HepG2 (cell line): ENCODE measurements around the gene HHLA2. TPM values are rescaled to one million over a fixed set of nuclear protein-coding genes. Genes with fewer than 3 reads are reported as not detected.

Experiments
- ATAC-seq: fragments of 200-7000 bp; cut with Tn5 transposase; 3 replicates; pipeline ENCODE4 v1.9.1; 2020; ENCODE audit warnings: mild to moderate bottlenecking, moderate library complexity
- BruUV-seq: library from RNA; stranded (reverse); fragments of 400-500 nt; replicated peaks from 2 replicates; lab custom pipeline; 2021; lab: Mats Ljungman, UMichigan
- CTCF ChIA-PET: fragments of 300-600 bp; formaldehyde crosslinking; extraction: SDS; loops from one replicate; lab custom pipeline; 2021; ENCODE audit warnings: low total read pairs, inconsistent platforms, low intra/inter-chr PET ratio; lab: Yijun Ruan, JAX
- POLR2A ChIA-PET: fragments of 350-600 bp; sonication (Branson Sonifier 250); formaldehyde crosslinking; loops from one replicate; lab custom pipeline; 2020; ENCODE audit warnings: antibody characterized with exemption, inconsistent platforms; lab: Yijun Ruan, JAX
- DNase-seq: peaks from one replicate; pipeline ENCODE4 v3.0.0-alpha.2; 2015; ENCODE audit warnings: low spot score
- FAIRE-seq: peaks from 3 replicates; lab custom pipeline; 2011; peaks lifted over from hg19 to GRCh38; lab: Jason Lieb, UNC
- H2AFZ ChIP-seq: one replicate; pipeline ENCODE4 v1.6.1; 2011; ENCODE audit warnings: low read length, inconsistent platforms
- H3K27ac ChIP-seq: fragments of 300-600 bp; 3 replicates; pipeline ENCODE4 v1.8.0; 2011; ENCODE audit warnings: mixed run types, mild to moderate bottlenecking, mixed read lengths, low read length, inconsistent platforms; ENCODE audit not compliant: insufficient read depth; ENCODE audit errors: extremely low read length
- H3K27me3 ChIP-seq, 2 experiments: fragments of 200-600 bp in 1 of 2; 2 replicates in 1 of 2; 3 replicates in 1 of 2; pipeline versions ENCODE4 v1.6.0 to v1.8.0; 2011; ENCODE audit warnings: low read length in 2 of 2, mild to moderate bottlenecking in 2 of 2, moderate library complexity in 2 of 2, inconsistent platforms in 1 of 2; ENCODE audit not compliant: insufficient read depth in 2 of 2, control insufficient read depth in 1 of 2
- H3K36me3 ChIP-seq, 2 experiments: fragments of 200-600 bp in 1 of 2; replicated peaks in 1 of 2; 2 replicates in 1 of 2; 3 replicates in 1 of 2; pipeline versions ENCODE4 v1.5.1 to v1.8.0; 2011; ENCODE audit warnings: low read length in 2 of 2, inconsistent platforms in 1 of 2; ENCODE audit not compliant: insufficient read depth in 2 of 2, control insufficient read depth in 1 of 2
- H3K4me1 ChIP-seq: 2 replicates; pipeline ENCODE4 v1.5.1; 2012; ENCODE audit warnings: low read length, inconsistent platforms; ENCODE audit not compliant: insufficient read depth
- H3K4me2 ChIP-seq: 2 replicates; pipeline ENCODE4 v1.6.0; 2011; ENCODE audit warnings: low read depth, low read length, inconsistent platforms
- H3K4me3 ChIP-seq, 3 experiments: fragments of 200-600 bp in 1 of 3; sonication (generic), shearing (Covaris generic) in 1 of 3; replicated peaks in 1 of 3; 2 replicates each; pipeline ENCODE4 v1.5.1; 2011 to 2016; ENCODE audit warnings: low read length in 3 of 3, inconsistent platforms in 2 of 3, low read depth in 2 of 3, mild to moderate bottlenecking in 2 of 3, control low read depth in 1 of 3, mixed read lengths in 1 of 3; ENCODE audit not compliant: insufficient read depth in 1 of 3
- H3K79me2 ChIP-seq: one replicate; pipeline ENCODE4 v1.6.1; 2011; ENCODE audit warnings: low read length, inconsistent platforms; ENCODE audit not compliant: insufficient read depth
- H3K9ac ChIP-seq: 2 replicates; pipeline ENCODE4 v1.6.0; 2011; ENCODE audit warnings: mild to moderate bottlenecking, low read depth, low read length, inconsistent platforms; ENCODE audit not compliant: insufficient read depth
- H3K9me3 ChIP-seq: 2 replicates; pipeline ENCODE4 v1.5.1; 2012; ENCODE audit warnings: mild to moderate bottlenecking, low read length
- H4K20me1 ChIP-seq: 2 replicates; pipeline ENCODE4 v1.6.0; 2011; ENCODE audit warnings: inconsistent platforms, mild to moderate bottlenecking, low read length, moderate library complexity; ENCODE audit not compliant: insufficient read depth
- DRAP1 ChIP-seq: IDR thresholded peaks from 2 replicates; pipeline ENCODE4 v1.6.1; 2016; ENCODE audit warnings: missing genetic modification reagents, missing compliant biosample characterization
- GLMP ChIP-seq: sonication (generic); formaldehyde crosslinking; IDR thresholded peaks from 2 replicates; pipeline ENCODE4 v1.9.0; 2021; ENCODE audit warnings: missing genetic modification reagents, mild to moderate bottlenecking, borderline replicate concordance
- HCFC1 ChIP-seq: fragments of 150-350 bp; IDR thresholded peaks from 2 replicates; pipeline ENCODE4 v1.6.1; 2014; ENCODE audit warnings: low read depth, low read length
- LRRFIP1 ChIP-seq: sonication (generic); formaldehyde crosslinking; conservative IDR thresholded peaks from 2 replicates; pipeline ENCODE4 v1.4.0; 2020; ENCODE audit warnings: missing genetic modification reagents
- NR2C2 ChIP-seq: sonication (generic); formaldehyde crosslinking; IDR thresholded peaks from 2 replicates; pipeline ENCODE4 v1.4.0; 2020; ENCODE audit warnings: missing genetic modification reagents, mild to moderate bottlenecking, moderate library complexity, borderline replicate concordance
- PRPF4 ChIP-seq: fragments of 200-400 bp; formaldehyde crosslinking; IDR thresholded peaks from 2 replicates; pipeline ENCODE4 v1.6.1; 2016; ENCODE audit warnings: low read length, low read depth; ENCODE audit not compliant: poor library complexity, severe bottlenecking
- RARA ChIP-seq: IDR thresholded peaks from 2 replicates; pipeline ENCODE4 v1.6.1; 2016; ENCODE audit warnings: missing genetic modification reagents, missing compliant biosample characterization
- SP2 ChIP-seq: sonication (generic); formaldehyde crosslinking; IDR thresholded peaks from 2 replicates; pipeline ENCODE4 v1.5.1; 2020; ENCODE audit warnings: mild to moderate bottlenecking, missing genetic modification reagents
- ZNF24 ChIP-seq: fragments of 450-650 bp; IDR thresholded peaks from 2 replicates; pipeline ENCODE4 v1.6.1; 2017; ENCODE audit warnings: antibody characterized with exemption, mild to moderate bottlenecking
- ZNF460 ChIP-seq: sonication (generic); formaldehyde crosslinking; IDR thresholded peaks from 2 replicates; pipeline ENCODE4 v1.5.1; 2020; ENCODE audit warnings: missing genetic modification reagents, mild to moderate bottlenecking, borderline replicate concordance
- ZNF547 ChIP-seq: sonication (generic); formaldehyde crosslinking; IDR thresholded peaks from 2 replicates; pipeline ENCODE4 v1.5.1; 2020; ENCODE audit warnings: mild to moderate bottlenecking, missing genetic modification reagents
- ZNF605 ChIP-seq: sonication (generic); formaldehyde crosslinking; IDR thresholded peaks from 2 replicates; pipeline ENCODE4 v1.8.0; 2022; ENCODE audit warnings: mild to moderate bottlenecking, missing genetic modification reagents
- ZNF609 ChIP-seq: sonication (generic); formaldehyde crosslinking; IDR thresholded peaks from 2 replicates; pipeline ENCODE4 v1.4.0; 2020; ENCODE audit warnings: mild to moderate bottlenecking, missing genetic modification reagents, borderline replicate concordance
- WGBS: methylation state at CpG from one replicate; pipeline ENCODE4 v1.1.6; 2017; ENCODE audit warnings: low lambda C conversion rate; 5-methylcytosine and 5-hydroxymethylcytosine counted together
- in situ Hi-C: cut with HindIII; loops from 2 replicates; pipeline ENCODE4 v1.10.0; 2017; ENCODE audit warnings: low pct_unique_long_range_greater_than_20kb; ENCODE audit not compliant: extremely low pct_ligation_motif_present
- intact Hi-C: fragments of 100-400 bp; cut with micrococcal nuclease; formaldehyde crosslinking; loops from one replicate; pipeline ENCODE4 v1.10.0; 2022; ENCODE audit not compliant: unreplicated experiment
- polyA plus RNA-seq, 8 experiments: library from polyadenylated mRNA; depleted of rRNA in 3 of 8; stranded (reverse) in 7 of 8; unstranded in 1 of 8; fragments of >200 nt; fragmentation: Illumina TruSeq in 4 of 8; extraction: Trizol in 4 of 8; gene quantifications; 2 replicates each; pipeline versions ENCODE4 v1.2.1 to v1.2.3, GENCODE V29; 2011 to 2016; ENCODE audit warnings: low read depth in 4 of 8, missing spikeins in 1 of 8, mixed read lengths in 1 of 8; ENCODE audit not compliant: insufficient read depth in 1 of 8
- total RNA-seq, 5 experiments: library from RNA; depleted of rRNA; stranded (reverse); fragments of >200 nt; fragmentation: Illumina TruSeq; extraction: Trizol; gene quantifications; 2 replicates each; pipeline ENCODE4 v1.2.3, GENCODE V29; 2016; ENCODE audit warnings: low read depth in 1 of 5
- TF ChIP-seq, protein P1 (sequence below): sonication (generic); formaldehyde crosslinking; IDR thresholded peaks from 2 replicates; pipeline ENCODE4 v1.5.1; 2020; ENCODE audit warnings: mild to moderate bottlenecking, missing genetic modification reagents, borderline replicate concordance

HHLA2 gene
- total and polyA plus RNA-seq, 2 of the 13 experiments (the other 11 are each of a cell fraction or from before 2014, with no cell fraction given): not detected

DNA sequence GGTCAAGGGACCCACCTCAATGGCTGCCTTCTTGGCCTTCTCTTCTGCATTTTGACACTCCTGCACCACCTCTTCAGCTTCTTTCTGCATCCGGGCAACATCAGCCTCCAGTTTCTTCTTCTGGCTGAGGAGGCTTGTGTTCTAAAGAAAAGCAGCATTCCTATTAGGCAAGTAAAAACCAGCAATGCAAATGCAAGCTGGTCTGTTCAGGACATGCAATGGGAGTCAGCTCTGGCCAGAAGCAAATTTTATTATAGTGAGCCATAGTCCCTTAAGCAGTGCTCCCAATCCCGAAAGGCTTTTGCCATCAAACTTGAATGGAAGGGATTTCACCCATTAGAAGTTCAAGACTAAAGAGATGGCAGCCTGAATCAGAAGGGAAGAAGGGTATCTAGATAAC is 97.7 kb downstream of the HHLA2 start (continued):
- no peak for TF ChIP-seq ZNF547
- no peak for TF ChIP-seq SP2
- TF ChIP-seq ZNF605 (CRISPR knock-in tag): no peak
- TF ChIP-seq GLMP (CRISPR knock-in tag): no peak
- no peak for TF ChIP-seq RARA
- TF ChIP-seq, protein P1, sequence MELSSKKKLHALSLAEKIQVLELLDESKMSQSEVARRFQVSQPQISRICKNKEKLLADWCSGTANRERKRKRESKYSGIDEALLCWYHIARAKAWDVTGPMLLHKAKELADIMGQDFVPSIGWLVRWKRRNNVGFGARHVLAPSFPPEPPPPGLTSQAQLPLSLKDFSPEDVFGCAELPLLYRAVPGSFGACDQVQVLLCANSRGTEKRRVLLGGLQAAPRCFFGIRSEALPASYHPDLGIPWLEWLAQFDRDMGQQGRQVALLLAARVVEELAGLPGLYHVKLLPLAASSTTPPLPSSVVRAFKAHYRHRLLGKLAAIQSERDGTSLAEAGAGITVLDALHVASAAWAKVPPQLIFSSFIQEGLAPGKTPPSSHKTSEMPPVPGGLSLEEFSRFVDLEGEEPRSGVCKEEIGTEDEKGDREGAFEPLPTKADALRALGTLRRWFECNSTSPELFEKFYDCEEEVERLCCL (CRISPR knock-in tag): no peak
- TF ChIP-seq ZNF460 (CRISPR knock-in tag): no peak
- TF ChIP-seq, all 625 proteins: peak for 0

GRCh38 chr3:108394563-108394962 is 98.2 kb downstream of the HHLA2 start:
- no peaks in the 10 kb centered on the region for H3K9me3 ChIP-seq
- WGBS: 0% methylated on average over 3 of the region's 3 CpGs
- intact Hi-C loops (no loop called here), in situ Hi-C loops (no loop called here)
- H2AFZ ChIP-seq: no peak overlapping the region
- CTCF ChIA-PET: no interaction called here
- no peak overlapping the region for H3K4me2 ChIP-seq
- no peaks in the 10 kb centered on the region for H4K20me1 ChIP-seq
- no peaks in the 10 kb centered on the region for H3K79me2 ChIP-seq
- no peak for ATAC-seq
- no peak overlapping the region for H3K4me3 ChIP-seq
- H3K36me3 ChIP-seq: no peaks in the 10 kb centered on the region
- peaks cover 0 to 2% of the 10 kb centered on the region in 2 experiments; a peak in 1 of 5 replicates for H3K27me3 ChIP-seq
- H3K9ac ChIP-seq: no peak overlapping the region
- no TSS peak for BruUV-seq
- POLR2A ChIA-PET: no interaction called here
- H3K4me1 ChIP-seq: no peaks in the 10 kb centered on the region
- no peak for DNase-seq
- H3K27ac ChIP-seq: no peak overlapping the region
- no peak for FAIRE-seq
- TF ChIP-seq HCFC1: no peak
- no peak for TF ChIP-seq NR2C2 (CRISPR knock-in tag)
- TF ChIP-seq DRAP1 (CRISPR knock-in tag): no peak
- no peak for TF ChIP-seq ZNF609 (CRISPR knock-in tag)
- TF ChIP-seq PRPF4: no peak
- TF ChIP-seq LRRFIP1 (CRISPR knock-in tag): no peak
- TF ChIP-seq ZNF24: no peak
